ENCODE results near the gene TPST2. TPM values are rescaled to one million over a fixed set of nuclear protein-coding genes. Genes with fewer than 3 reads are reported as not detected.
A peak's percentile ranks its signal among the peaks of the same experiment; 100 is the strongest.

Gene TPST2
- total RNA-seq, 1 donor from 2014 or later: 45.4 TPM

DNA sequence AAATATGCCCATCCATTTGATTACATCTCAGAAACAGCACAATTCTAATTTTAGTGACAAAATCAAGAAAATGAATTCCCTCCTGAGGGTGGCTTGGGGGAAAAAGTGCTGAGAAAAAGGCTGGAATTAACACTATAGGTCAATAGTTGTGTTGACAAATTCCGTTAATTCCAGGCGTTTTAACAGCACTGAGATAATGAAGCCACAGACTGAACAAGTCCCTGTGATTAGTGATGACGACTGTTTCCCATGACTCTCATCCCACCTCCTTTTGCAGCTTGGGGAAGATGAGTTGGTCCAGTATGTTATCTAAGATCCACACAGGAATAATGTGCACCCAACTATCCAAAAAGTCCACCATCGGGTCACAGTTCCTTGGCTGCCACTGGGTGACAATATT is 93.5 kb downstream of the TPST2 start:
- DNase-seq (ENCODE audit: low read depth in 2 of 2): no peak

GRCh38 chr22:26494506-26494905 is 95.4 kb downstream of the TPST2 start:
- no peak for DNase-seq (ENCODE audit: low read depth in 2 of 2)

DNA sequence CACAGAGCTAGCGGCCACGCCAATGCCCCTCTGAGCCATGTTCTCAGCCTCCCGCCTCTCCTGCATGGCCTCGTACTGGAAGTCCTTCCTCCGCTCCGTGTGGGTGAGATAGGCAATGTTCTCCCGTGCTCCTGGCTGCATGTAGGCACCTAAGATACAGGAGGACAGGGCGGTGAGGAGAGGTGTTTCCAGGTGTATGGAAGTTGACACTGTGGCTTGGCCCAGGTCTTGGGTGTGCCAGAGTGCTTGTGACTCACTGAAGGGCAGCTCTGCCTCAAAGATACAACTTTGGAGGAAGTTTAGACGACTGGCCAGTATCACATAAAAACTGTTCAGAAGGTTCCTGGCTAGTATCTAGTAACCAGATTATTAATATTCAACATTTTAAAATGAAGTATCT is 97.7 kb downstream of the TPST2 start:
- no peak for DNase-seq (ENCODE audit: low read depth in 2 of 2)

DNA sequence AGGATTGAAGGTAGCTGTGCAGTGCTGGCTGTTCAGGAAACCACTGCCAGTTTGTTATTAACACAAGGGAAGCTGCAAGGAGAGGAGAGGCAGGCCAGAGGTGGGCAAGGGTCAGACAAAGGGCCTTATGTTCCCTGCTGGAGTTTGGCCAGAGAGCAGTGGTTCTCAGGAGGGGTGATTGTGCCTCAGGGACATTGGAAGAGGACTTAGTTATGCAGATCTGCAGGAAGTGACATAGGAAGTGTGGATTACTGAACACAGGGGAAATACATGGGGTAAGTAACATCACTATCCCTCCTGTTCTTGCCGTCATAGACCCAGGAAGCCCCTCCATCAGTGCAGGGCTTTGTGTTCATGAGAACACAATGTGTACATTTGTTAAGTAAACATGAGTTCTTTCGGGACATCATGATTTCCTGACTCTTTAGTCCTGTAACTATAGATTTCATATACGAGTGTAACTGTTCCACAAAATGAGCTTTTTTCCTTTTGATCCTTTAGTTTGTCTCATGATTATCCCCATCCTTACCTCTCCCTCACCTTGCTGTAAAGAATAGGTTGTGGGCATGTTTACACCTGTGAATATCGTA is 100.4 kb downstream of the TPST2 start:
- DNase-seq (ENCODE audit: low read depth in 2 of 2): no peak

GRCh38 chr22:26487996-26488395 is 101.9 kb downstream of the TPST2 start:
- no peak for DNase-seq (ENCODE audit: low read depth in 2 of 2)

DNA sequence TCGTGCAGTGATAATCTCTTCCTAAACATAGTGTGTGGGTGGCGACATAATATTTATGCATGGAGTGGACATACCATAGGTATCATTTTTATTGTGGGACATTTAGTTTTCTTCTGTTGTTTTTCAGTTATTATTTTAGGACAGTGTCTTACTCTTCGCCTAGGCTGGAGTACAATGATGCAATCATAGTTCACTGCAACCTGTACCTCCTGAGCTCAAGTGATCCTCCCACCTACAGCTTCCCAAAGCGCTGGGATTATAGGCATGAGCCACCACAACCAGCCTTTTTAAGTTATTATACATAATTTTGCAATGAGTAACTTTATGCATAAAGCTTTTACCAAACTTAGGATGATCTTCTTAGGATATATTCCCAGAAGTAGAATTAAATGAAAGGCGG is 103.5 kb downstream of the TPST2 start:
- DNase-seq (ENCODE audit: low read depth in 2 of 2): no peak

GRCh38 chr22:26485806-26486390 is 104.0 kb downstream of the TPST2 start:
- DNase-seq (ENCODE audit: low read depth in 2 of 2): no peak

- DNase-seq (ENCODE audit: low read depth in 2 of 2): no peak
Observed at GRCh38 chr22:26485013-26485412, 104.9 kb downstream of the TPST2 start.

GRCh38 chr22:26484360-26484706 is 105.6 kb downstream of the TPST2 start:
- DNase-seq (ENCODE audit: low read depth in 2 of 2): peak; percentile 17 to 67

GRCh38 chr22:26483439-26484359 is 106.2 kb downstream of the TPST2 start, which contains the start of the genes HPS4 and SRRD:
Gene HPS4 (minus strand): TSS chr22:26483783. CDS start chr22:26481762, 2,021 bp downstream.
Gene SRRD (plus strand): TSS chr22:26483877. CDS start chr22:26483891, 14 bp downstream.
- peak; percentile 75 to 94 for DNase-seq (ENCODE audit: low read depth in 2 of 2)

DNA sequence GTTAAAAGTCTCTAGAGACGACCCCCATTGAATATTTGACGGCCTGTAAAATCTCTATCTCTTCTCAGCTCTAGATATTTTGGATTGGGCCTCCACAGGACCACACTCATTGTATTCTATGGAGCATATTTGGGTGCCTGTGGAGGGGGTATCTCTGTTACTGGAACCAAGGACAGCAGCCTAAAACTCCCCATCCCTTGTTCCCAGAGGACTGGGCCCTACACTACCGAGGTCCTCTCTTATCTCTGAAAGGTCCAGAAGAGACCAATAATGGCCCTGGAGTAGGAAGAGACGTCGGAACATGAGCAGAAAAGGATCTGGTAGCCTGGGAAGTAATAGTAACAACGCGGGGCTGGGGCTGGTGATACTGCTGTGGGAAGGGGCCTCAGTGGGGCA is 106.9 kb downstream of the TPST2 start:
- no peak for DNase-seq (ENCODE audit: low read depth in 2 of 2)

GRCh38 chr22:26482161-26482560 is 107.8 kb downstream of the TPST2 start:
- DNase-seq (ENCODE audit: low read depth in 2 of 2): no peak

- DNase-seq (ENCODE audit: low read depth in 2 of 2): no peak
Observed at GRCh38 chr22:26481694-26482093, 108.2 kb downstream of the TPST2 start.

- DNase-seq (ENCODE audit: low read depth in 2 of 2): no peak
Observed at GRCh38 chr22:26481112-26481693, 108.7 kb downstream of the TPST2 start.

- no peak for DNase-seq (ENCODE audit: low read depth in 2 of 2)
Observed at GRCh38 chr22:26480611-26480932, 109.4 kb downstream of the TPST2 start.

DNA sequence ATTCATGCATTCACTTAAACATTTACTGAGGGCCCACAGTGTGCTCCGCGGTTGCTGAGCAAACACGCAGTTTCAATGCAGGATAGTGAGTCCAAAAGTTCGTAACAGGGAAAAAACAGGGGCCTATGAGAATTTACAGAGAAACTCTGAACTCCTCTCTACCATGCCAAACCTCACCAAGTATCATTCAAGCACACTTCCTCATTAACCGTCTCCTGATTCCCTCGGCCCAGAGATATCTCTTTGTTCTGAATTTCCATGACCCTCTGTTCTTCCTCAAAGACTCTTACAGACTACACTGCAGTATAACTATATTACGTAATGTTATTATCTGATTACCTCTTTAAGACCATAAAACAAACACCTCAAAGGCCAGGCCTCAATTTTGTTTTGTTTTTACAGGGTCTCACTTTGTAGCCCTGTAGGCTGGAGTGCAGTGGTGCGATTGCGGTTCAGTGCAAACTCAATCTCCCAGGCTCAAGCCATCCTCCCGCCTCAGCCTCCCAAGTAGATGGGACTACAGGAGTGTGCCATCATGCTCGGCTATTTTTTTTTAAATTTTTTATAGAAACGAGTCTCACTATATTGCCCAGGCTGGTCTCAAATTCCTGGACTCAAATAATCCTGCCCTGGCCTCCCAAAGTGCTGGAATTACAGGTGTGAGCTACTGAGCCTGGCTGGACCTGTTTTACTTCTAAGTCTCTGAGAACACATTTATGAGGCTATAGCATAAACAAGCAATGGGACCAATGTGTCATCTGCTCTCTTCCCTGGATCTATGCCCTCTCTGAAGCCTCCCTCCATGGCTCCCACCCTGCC is 109.9 kb downstream of the TPST2 start:
- DNase-seq (ENCODE audit: low read depth in 2 of 2): no peak

DNA sequence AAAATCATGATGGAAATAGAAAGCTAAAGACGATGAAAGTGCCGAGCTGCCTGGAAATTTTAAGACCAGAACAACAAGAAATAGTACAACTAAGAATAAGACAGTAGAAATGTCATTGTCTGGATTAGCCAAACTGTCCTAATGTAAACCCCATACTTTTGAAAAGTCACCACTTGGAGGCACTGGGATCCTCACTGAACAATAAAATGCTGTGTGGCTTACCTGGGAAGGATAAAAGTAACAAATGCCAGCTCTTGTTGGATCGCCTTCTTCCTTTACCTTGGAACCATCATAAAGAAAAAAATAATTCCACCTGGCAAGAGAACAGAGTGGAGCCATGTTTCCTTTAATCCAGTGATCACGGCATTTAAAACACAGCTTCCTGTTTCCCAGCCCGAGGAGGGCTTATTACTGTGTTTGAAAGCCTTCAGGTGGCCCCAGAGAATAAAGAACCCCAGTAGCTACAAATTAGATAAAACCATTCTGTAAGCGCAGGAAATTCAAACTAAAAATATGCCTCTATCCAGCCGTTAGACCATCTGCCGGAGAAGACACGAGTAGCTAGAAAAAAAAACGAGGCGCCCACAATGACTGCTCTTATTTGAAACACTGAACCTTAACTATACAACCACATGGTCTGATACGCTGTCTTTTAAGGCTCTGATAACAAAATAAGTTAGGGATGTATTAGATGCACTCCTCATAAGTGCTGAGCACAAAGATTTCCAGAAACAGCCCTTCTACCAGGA is 110.7 kb downstream of the TPST2 start:
- DNase-seq (ENCODE audit: low read depth in 2 of 2): no peak

- no peak for DNase-seq (ENCODE audit: low read depth in 2 of 2)
Observed at GRCh38 chr22:26477341-26477731, 112.6 kb downstream of the TPST2 start.

DNA sequence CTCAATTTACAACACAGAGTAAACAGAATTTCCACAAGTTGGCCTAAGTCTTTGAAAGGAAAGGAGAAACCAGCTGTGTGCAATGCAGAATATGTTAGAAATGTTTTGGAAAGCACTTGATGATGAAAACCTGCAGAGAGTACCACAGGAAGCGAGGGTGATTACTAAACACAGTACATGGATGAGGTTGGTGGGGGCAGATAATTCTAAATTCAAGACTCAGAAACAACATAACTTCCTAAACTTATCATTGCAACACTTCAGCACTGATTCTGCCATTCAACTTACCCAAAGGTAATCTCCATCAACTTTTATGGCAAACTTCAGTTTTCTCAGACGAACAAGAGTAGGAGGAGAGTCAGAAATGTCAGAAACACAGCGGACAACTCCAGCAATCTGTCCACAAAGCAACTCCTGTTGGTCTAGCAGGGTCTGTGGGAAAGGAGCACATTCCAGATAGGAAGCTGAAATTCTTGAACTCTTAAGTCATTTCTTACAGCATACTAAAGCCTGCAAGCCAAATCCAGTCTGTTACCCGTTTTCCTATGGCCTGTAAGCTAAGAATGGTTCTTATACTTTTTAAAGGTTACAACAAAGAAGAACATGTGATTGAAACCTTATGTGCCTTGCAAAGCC is 113.1 kb downstream of the TPST2 start:
- DNase-seq (ENCODE audit: low read depth in 2 of 2): no peak

- DNase-seq (ENCODE audit: low read depth in 2 of 2): peak in 1 of 2 donors; percentile 48
Observed at GRCh38 chr22:26474682-26475081, 115.2 kb downstream of the TPST2 start.

Data from dermis microvascular lymphatic vessel endothelial cell (primary cell).